Spleen (tissue), 7 donors: ENCODE measurements around the gene SLC39A11.

Experiments used
- POLR2A ChIP-seq, 3 donors: fragments of 450-650 bp; IDR thresholded peaks; one replicate each; pipeline ENCODE4 v1.5.1; 2017; ENCODE audit warnings: antibody characterized with exemption in 3 of 3, mild to moderate bottlenecking in 1 of 3
- TF ChIP-seq, protein P1 (sequence below), 11 experiments: fragments of 200-600 bp in 7 of 11; fragments of 450-650 bp in 4 of 11; sonication (generic) in 4 of 11; IDR thresholded peaks in 8 of 11; conservative IDR thresholded peaks in 3 of 11; 1 replicate in 7 of 11; 2 replicates in 4 of 11; pipeline versions ENCODE4 v1.4.0 to v1.8.0; 2016 to 2021; ENCODE audit warnings: antibody characterized with exemption in 11 of 11, inconsistent platforms in 4 of 11, mild to moderate bottlenecking in 1 of 11
- donor health status: DM: no; HTN: no; CAD: no; lungs with moderate emphysema.
- donor health status: DM: no; HTN: no; CAD: no.
- donor health status: DM: no; HTN: no; CAD: no.

DNA sequence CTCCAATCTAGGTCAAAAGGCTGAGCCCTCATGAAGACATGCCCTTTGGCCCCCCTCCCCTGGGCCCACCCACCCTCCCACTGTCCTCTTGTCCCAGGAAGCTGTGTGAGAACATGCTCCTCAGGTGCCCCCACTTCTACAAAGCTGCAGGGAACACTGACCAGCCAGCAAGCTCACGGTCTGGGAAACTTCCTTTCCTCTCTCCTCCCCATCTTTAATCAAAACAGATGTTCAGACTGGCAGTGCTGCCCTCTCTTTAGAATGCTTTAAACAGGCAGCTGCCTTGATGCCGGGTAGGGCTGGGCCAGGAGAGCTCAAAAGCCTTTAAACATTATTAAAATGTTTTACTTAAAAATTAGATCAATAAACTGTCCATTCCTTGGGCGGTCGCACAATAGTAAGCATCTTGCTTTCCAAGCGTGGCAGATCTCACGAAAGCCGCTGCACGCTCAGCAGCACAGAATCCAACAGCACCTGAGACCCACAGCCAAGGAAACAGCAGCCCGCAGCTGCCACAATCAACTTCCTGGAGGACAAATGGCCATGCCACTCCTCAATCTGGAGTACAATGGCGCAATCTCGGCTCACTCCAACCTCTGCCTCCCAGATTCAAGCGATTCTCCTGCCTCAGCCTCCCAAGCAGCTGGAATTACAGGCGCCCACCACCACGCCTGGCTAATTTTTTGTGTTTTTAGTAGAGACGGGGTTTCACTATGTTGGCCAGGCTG lies 399.2 kb downstream of the SLC39A11 start:
- TF ChIP-seq, protein P1, sequence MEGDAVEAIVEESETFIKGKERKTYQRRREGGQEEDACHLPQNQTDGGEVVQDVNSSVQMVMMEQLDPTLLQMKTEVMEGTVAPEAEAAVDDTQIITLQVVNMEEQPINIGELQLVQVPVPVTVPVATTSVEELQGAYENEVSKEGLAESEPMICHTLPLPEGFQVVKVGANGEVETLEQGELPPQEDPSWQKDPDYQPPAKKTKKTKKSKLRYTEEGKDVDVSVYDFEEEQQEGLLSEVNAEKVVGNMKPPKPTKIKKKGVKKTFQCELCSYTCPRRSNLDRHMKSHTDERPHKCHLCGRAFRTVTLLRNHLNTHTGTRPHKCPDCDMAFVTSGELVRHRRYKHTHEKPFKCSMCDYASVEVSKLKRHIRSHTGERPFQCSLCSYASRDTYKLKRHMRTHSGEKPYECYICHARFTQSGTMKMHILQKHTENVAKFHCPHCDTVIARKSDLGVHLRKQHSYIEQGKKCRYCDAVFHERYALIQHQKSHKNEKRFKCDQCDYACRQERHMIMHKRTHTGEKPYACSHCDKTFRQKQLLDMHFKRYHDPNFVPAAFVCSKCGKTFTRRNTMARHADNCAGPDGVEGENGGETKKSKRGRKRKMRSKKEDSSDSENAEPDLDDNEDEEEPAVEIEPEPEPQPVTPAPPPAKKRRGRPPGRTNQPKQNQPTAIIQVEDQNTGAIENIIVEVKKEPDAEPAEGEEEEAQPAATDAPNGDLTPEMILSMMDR (IDR thresholded peaks at IDR 0.05 in 8 of 11, conservative IDR thresholded peaks at IDR 0.05 in 3 of 11), result no peak
- TF ChIP-seq POLR2A (IDR thresholded peaks at IDR 0.05), result no peak
